ENCODE measurements around the gene DNAH6. TPM values are rescaled to one million over a fixed set of nuclear protein-coding genes. Genes with fewer than 3 reads are reported as not detected.

The DNAH6 gene
- total RNA-seq, 1 experiment from 2014 or later: 0.26 TPM

- H3K27me3 Mint-ChIP-seq (ENCODE audit: low read depth): no peaks in the 10 kb centered on the region; the same call in 1 of the 2 replicates
- Histone ChIP-seq H2BK5ac (ENCODE audit: insufficient read length, low read length) (no peak overlapping the region), H4K8ac (replicated peaks; ENCODE audit: insufficient read length, low read depth, low read length) (no peak overlapping the region), H2AK5ac (ENCODE audit: insufficient read length, low read length) (no peak overlapping the region), H3K9ac (ENCODE audit: extremely low read depth, insufficient read length, low read length) (no peak overlapping the region), H2BK15ac (ENCODE audit: low read depth, low read length) (no peak overlapping the region), H3K79me1 (ENCODE audit: insufficient read depth, low read depth, low read length, poor library complexity, severe bottlenecking) (no peaks in the 10 kb centered on the region), H3K18ac (ENCODE audit: insufficient read length, low read depth, low read length) (no peak overlapping the region), H3K27ac (ENCODE audit: insufficient read length, low read depth, low read length) (no peak overlapping the region), H2BK120ac (ENCODE audit: low read depth, low read length, poor library complexity, severe bottlenecking) (no peak overlapping the region), H2BK20ac (ENCODE audit: low read depth, low read length, poor library complexity, severe bottlenecking) (no peak overlapping the region), H4K20me1 (ENCODE audit: control insufficient read depth, insufficient read depth, insufficient read length) (no peaks in the 10 kb centered on the region), H2BK12ac (ENCODE audit: insufficient read length, low read depth, low read length) (no peak overlapping the region), H3K9me3 (ENCODE audit: control insufficient read depth, low read depth, low read length) (no peaks in the 10 kb centered on the region), H3K23me2 (ENCODE audit: insufficient read length, low read depth, low read length, poor library complexity, severe bottlenecking) (no peaks in the 10 kb centered on the region), H3K56ac (ENCODE audit: insufficient read length, low read depth, low read length) (no peak overlapping the region), H3K27me3 (ENCODE audit: insufficient read depth, low read length) (no peaks in the 10 kb centered on the region), H3K23ac (ENCODE audit: insufficient read length, low read depth, low read length) (no peak overlapping the region), H3K4me2 (ENCODE audit: insufficient read depth, insufficient read length, low read length) (no peak overlapping the region), H3K14ac (ENCODE audit: insufficient read depth, low read length) (no peak overlapping the region), H2AFZ (ENCODE audit: low read length) (no peak overlapping the region), H4K5ac (ENCODE audit: insufficient read length, low read depth, low read length) (no peak overlapping the region), H3K4me1 (ENCODE audit: insufficient read depth, low read length) (no peaks in the 10 kb centered on the region), H3T11ph (ENCODE audit: low read length) (no peak overlapping the region), H3K79me2 (ENCODE audit: insufficient read depth, low read length) (no peaks in the 10 kb centered on the region), H4K91ac (ENCODE audit: insufficient read length, low read depth, low read length) (no peak overlapping the region), H3K4ac (ENCODE audit: low read depth, low read length) (no peak overlapping the region)
- peaks cover 2 to 3% of the 10 kb centered on the region in 2 experiments; a peak in 1 of 4 replicates for H3K4me1 Mint-ChIP-seq
- no peak overlapping the region; a peak in 1 of 7 replicates for H3K27ac Mint-ChIP-seq
- DNase-seq: no peak
- TF ChIP-seq CTCF (conservative IDR thresholded peaks at IDR 0.05): no peak
- no peak overlapping the region for H3K4me3 Mint-ChIP-seq
- H3K9me3 Mint-ChIP-seq: no peaks in the 10 kb centered on the region
- no peaks in the 10 kb centered on the region for H3K36me3 Mint-ChIP-seq (ENCODE audit: insufficient read depth in 1 of 3, low read depth in 3 of 3)
Observed at GRCh38 chr2:84708442-84708841, 192.1 kb downstream of the DNAH6 start.
